GM12891 (cell line): ENCODE data around the gene SDF4.

ENCODE experiments used
- POLR2A ChIP-seq: IDR thresholded peaks from 2 replicates; pipeline ENCODE4 v1.6.1; 2011; ENCODE audit warnings: low read depth, low read length, control low read depth
- POLR2AphosphoS5 ChIP-seq: IDR thresholded peaks from 2 replicates; pipeline ENCODE4 v1.6.1; 2011; ENCODE audit warnings: low read depth, low read length, control low read depth

GRCh38 chr1:1204425-1204920 is 27.3 kb downstream of the SDF4 start:
- TF ChIP-seq POLR2A: no peak
- TF ChIP-seq POLR2AphosphoS5: no peak
